ENCODE data around the gene HSPA6.

Gene HSPA6

GRCh38 chr1:161502181-161502580, 22.2 kb upstream of the HSPA6 start:
- no peaks in the 10 kb centered on the region for H3K4me1 ChIP-seq (ENCODE audit: low read depth, poor library complexity, severe bottlenecking)
- no peak overlapping the region for H3K4me3 ChIP-seq (IDR thresholded peaks at IDR 0.05; ENCODE audit: insufficient read depth, low read depth, low read length)
- H3K27me3 ChIP-seq (ENCODE audit: insufficient read depth, low read depth), result no peaks in the 10 kb centered on the region
- no peak overlapping the region for H3K27ac ChIP-seq
- no peak overlapping the region for H3K9ac ChIP-seq
- H3K36me3 ChIP-seq (ENCODE audit: insufficient read depth), result no peaks in the 10 kb centered on the region
- H2AFZ ChIP-seq (ENCODE audit: low read depth), result no peak overlapping the region
- no peaks in the 10 kb centered on the region for H3K79me2 ChIP-seq (ENCODE audit: insufficient read depth, low read depth)
- H4K20me1 ChIP-seq (ENCODE audit: insufficient read depth), result no peaks in the 10 kb centered on the region
- H3K4me2 ChIP-seq, result no peak overlapping the region
- no peak for TF ChIP-seq CTCF (conservative IDR thresholded peaks at IDR 0.05; ENCODE audit: low read depth, low read length)

GRCh38 chr1:161502641-161503393, 21.5 kb upstream of the HSPA6 start:
- Histone ChIP-seq H3K27ac (no peak overlapping the region), H3K4me2 (no peak overlapping the region), H3K79me2 (ENCODE audit: insufficient read depth, low read depth) (no peaks in the 10 kb centered on the region), H3K4me1 (ENCODE audit: low read depth, poor library complexity, severe bottlenecking) (no peaks in the 10 kb centered on the region), H2AFZ (ENCODE audit: low read depth) (no peak overlapping the region), H3K36me3 (ENCODE audit: insufficient read depth) (no peaks in the 10 kb centered on the region), H4K20me1 (ENCODE audit: insufficient read depth) (no peaks in the 10 kb centered on the region), H3K27me3 (ENCODE audit: insufficient read depth, low read depth) (no peaks in the 10 kb centered on the region), H3K4me3 (IDR thresholded peaks at IDR 0.05; ENCODE audit: insufficient read depth, low read depth, low read length) (no peak overlapping the region), H3K9ac (no peak overlapping the region)
- TF ChIP-seq CTCF (conservative IDR thresholded peaks at IDR 0.05; ENCODE audit: low read depth, low read length), result no peak

- TF ChIP-seq CTCF (conservative IDR thresholded peaks at IDR 0.05; ENCODE audit: low read depth, low read length), result no peak
- no peak overlapping the region for H3K9ac ChIP-seq
- no peak overlapping the region for H3K4me3 ChIP-seq (IDR thresholded peaks at IDR 0.05; ENCODE audit: insufficient read depth, low read depth, low read length)
Observed at GRCh38 chr1:161503394-161503748, 21.0 kb upstream of the HSPA6 start.

GRCh38 chr1:161505686-161506085, 18.7 kb upstream of the HSPA6 start:
- Histone ChIP-seq H3K4me3 (IDR thresholded peaks at IDR 0.05; ENCODE audit: insufficient read depth, low read depth, low read length) (no peak overlapping the region), H3K4me1 (ENCODE audit: low read depth, poor library complexity, severe bottlenecking) (no peaks in the 10 kb centered on the region), H3K27ac (no peak overlapping the region), H3K4me2 (no peak overlapping the region), H3K9ac (no peak overlapping the region), H2AFZ (ENCODE audit: low read depth) (no peak overlapping the region), H4K20me1 (ENCODE audit: insufficient read depth) (no peaks in the 10 kb centered on the region), H3K79me2 (ENCODE audit: insufficient read depth, low read depth) (no peaks in the 10 kb centered on the region), H3K36me3 (ENCODE audit: insufficient read depth) (no peaks in the 10 kb centered on the region), H3K27me3 (ENCODE audit: insufficient read depth, low read depth) (no peaks in the 10 kb centered on the region)
- TF ChIP-seq CTCF (conservative IDR thresholded peaks at IDR 0.05; ENCODE audit: low read depth, low read length), result no peak

More at GRCh38 chr1:161503394-161503748, 21.0 kb upstream of the HSPA6 start:
- Histone ChIP-seq H3K36me3 (ENCODE audit: insufficient read depth) (no peaks in the 10 kb centered on the region), H2AFZ (ENCODE audit: low read depth) (no peak overlapping the region), H3K27me3 (ENCODE audit: insufficient read depth, low read depth) (no peaks in the 10 kb centered on the region), H3K27ac (no peak overlapping the region), H3K4me1 (ENCODE audit: low read depth, poor library complexity, severe bottlenecking) (no peaks in the 10 kb centered on the region), H3K79me2 (ENCODE audit: insufficient read depth, low read depth) (no peaks in the 10 kb centered on the region), H3K4me2 (no peak overlapping the region), H4K20me1 (ENCODE audit: insufficient read depth) (no peaks in the 10 kb centered on the region)

Data from KMS-11 (cell line).